Astrocyte (in vitro differentiated cells and primary cell): ENCODE data around the gene CCL8. TPM values are rescaled to one million over a fixed set of nuclear protein-coding genes. Genes with fewer than 3 reads are reported as not detected.

Source experiments
- DNase-seq: peaks from one replicate; pipeline ENCODE4 v3.0.0-alpha.2; 2010; ENCODE audit warnings: low read depth
- FAIRE-seq: peaks from 2 replicates; lab custom pipeline; 2011; peaks lifted over from hg19 to GRCh38; lab: Jason Lieb, UNC
- H2AFZ ChIP-seq: 2 replicates; pipeline ENCODE4 v1.6.0; 2012; ENCODE audit warnings: low read depth, low read length, inconsistent platforms
- H3K27ac ChIP-seq: 2 replicates; pipeline ENCODE4 v1.5.1; 2011; ENCODE audit warnings: low read depth, low read length, inconsistent platforms
- H3K27me3 ChIP-seq: 2 replicates; pipeline ENCODE4 v1.6.0; 2011; ENCODE audit warnings: low read length, inconsistent platforms; ENCODE audit not compliant: insufficient read depth
- H3K36me3 ChIP-seq: 2 replicates; pipeline ENCODE4 v1.5.1; 2011; ENCODE audit warnings: low read length, inconsistent platforms; ENCODE audit not compliant: insufficient read depth
- H3K4me1 ChIP-seq: 2 replicates; pipeline ENCODE4 v1.5.1; 2011; ENCODE audit warnings: low read length, inconsistent platforms; ENCODE audit not compliant: insufficient read depth
- H3K4me2 ChIP-seq: 2 replicates; pipeline ENCODE4 v1.6.0; 2012; ENCODE audit warnings: low read length, inconsistent platforms
- H3K4me3 ChIP-seq: 2 replicates; pipeline ENCODE4 v1.5.1; 2011; ENCODE audit warnings: low read depth, mild to moderate bottlenecking, low read length, inconsistent platforms; ENCODE audit not compliant: insufficient read depth
- H3K79me2 ChIP-seq: 2 replicates; pipeline ENCODE4 v1.6.0; 2012; ENCODE audit warnings: mild to moderate bottlenecking, low read length, inconsistent platforms; ENCODE audit not compliant: insufficient read depth
- H3K9ac ChIP-seq: 2 replicates; pipeline ENCODE4 v1.6.0; 2012; ENCODE audit warnings: mild to moderate bottlenecking, low read length, inconsistent platforms
- H3K9me3 ChIP-seq: 2 replicates; pipeline ENCODE4 v1.5.1; 2012; ENCODE audit warnings: low read depth, mild to moderate bottlenecking, low read length, inconsistent platforms; ENCODE audit not compliant: insufficient read depth
- H4K20me1 ChIP-seq: 2 replicates; pipeline ENCODE4 v1.6.0; 2012; ENCODE audit warnings: low read length, inconsistent platforms; ENCODE audit not compliant: insufficient read depth
- H3K27ac Mint-ChIP-seq: one replicate; pipeline ENCODE4 v1.8.0; 2021; ENCODE audit warnings: mild to moderate bottlenecking, mixed read lengths; ENCODE audit not compliant: unreplicated experiment
- H3K27me3 Mint-ChIP-seq: one replicate; pipeline ENCODE4 v1.8.0; 2021; ENCODE audit warnings: low read depth, mixed read lengths; ENCODE audit not compliant: unreplicated experiment
- H3K36me3 Mint-ChIP-seq: one replicate; pipeline ENCODE4 v1.8.0; 2021; ENCODE audit warnings: low read depth, mixed read lengths; ENCODE audit not compliant: unreplicated experiment
- H3K4me1 Mint-ChIP-seq: one replicate; pipeline ENCODE4 v1.8.0; 2021; ENCODE audit warnings: low read depth, mixed read lengths; ENCODE audit not compliant: unreplicated experiment
- H3K4me3 Mint-ChIP-seq: one replicate; pipeline ENCODE4 v1.8.0; 2021; ENCODE audit warnings: mild to moderate bottlenecking, moderate library complexity, mixed read lengths; ENCODE audit not compliant: unreplicated experiment
- H3K9me3 Mint-ChIP-seq: one replicate; pipeline ENCODE4 v1.8.0; 2021; ENCODE audit warnings: mild to moderate bottlenecking, mixed read lengths; ENCODE audit not compliant: unreplicated experiment
- CTCF ChIP-seq: IDR thresholded peaks from 2 replicates; pipeline ENCODE4 v1.5.1; 2011; ENCODE audit warnings: low read depth, mild to moderate bottlenecking, inconsistent platforms, low read length, moderate library complexity; ENCODE audit not compliant: insufficient read depth
- EZH2 ChIP-seq: IDR thresholded peaks from 2 replicates; pipeline ENCODE4 v1.6.1; 2012; ENCODE audit warnings: mild to moderate bottlenecking, low read length, inconsistent platforms; ENCODE audit not compliant: insufficient read depth
- total RNA-seq: library from RNA; stranded (reverse); gene quantifications from 2 replicates; pipeline ENCODE4 v1.2.1, GENCODE V29; 2021

The CCL8 gene
- total RNA-seq, 1 donor from 2014 or later = not detected

- no peak for DNase-seq
- peaks cover 48% of the 10 kb centered on the region for H3K27me3 Mint-ChIP-seq
- Histone ChIP-seq H3K4me2 (no peak overlapping the region), H4K20me1 (no peaks in the 10 kb centered on the region), H3K4me1 (peaks cover 6% of the 10 kb centered on the region), H3K27ac (no peak overlapping the region), H3K27me3 (peaks cover 5% of the 10 kb centered on the region), H2AFZ (no peak overlapping the region), H3K36me3 (no peaks in the 10 kb centered on the region), H3K79me2 (no peaks in the 10 kb centered on the region), H3K9ac (no peak overlapping the region), H3K9me3 (no peaks in the 10 kb centered on the region), H3K4me3 (no peak overlapping the region)
- no peak overlapping the region for H3K27ac Mint-ChIP-seq
- no peak for TF ChIP-seq EZH2
- no peak for TF ChIP-seq CTCF
- H3K36me3 Mint-ChIP-seq = no peaks in the 10 kb centered on the region
- FAIRE-seq = no peak
- H3K4me3 Mint-ChIP-seq = no peak overlapping the region
- peaks cover 4% of the 10 kb centered on the region for H3K9me3 Mint-ChIP-seq
- peaks cover 2% of the 10 kb centered on the region for H3K4me1 Mint-ChIP-seq
These were observed 31.4 kb upstream of the CCL8 start for GRCh38 chr17:34287875-34288274.

- H3K36me3 Mint-ChIP-seq = no peaks in the 10 kb centered on the region
- H3K4me3 Mint-ChIP-seq = no peak overlapping the region
- no peak overlapping the region for H3K4me3 ChIP-seq
- H3K9me3 ChIP-seq = no peaks in the 10 kb centered on the region
- FAIRE-seq (no peak), DNase-seq (no peak)
- H3K27me3 Mint-ChIP-seq = peaks cover 36% of the 10 kb centered on the region
- peaks cover 6% of the 10 kb centered on the region for H3K4me1 ChIP-seq
- H3K9me3 Mint-ChIP-seq = peaks cover 4% of the 10 kb centered on the region
- no peaks in the 10 kb centered on the region for H3K36me3 ChIP-seq
- H2AFZ ChIP-seq = no peak overlapping the region
- H3K79me2 ChIP-seq = no peaks in the 10 kb centered on the region
- peaks cover 2% of the 10 kb centered on the region for H3K4me1 Mint-ChIP-seq
- H3K27ac ChIP-seq = no peak overlapping the region
- no peak overlapping the region for H3K4me2 ChIP-seq
- no peak overlapping the region for H3K27ac Mint-ChIP-seq
- no peaks in the 10 kb centered on the region for H4K20me1 ChIP-seq
- H3K27me3 ChIP-seq = peaks cover 5% of the 10 kb centered on the region
- TF ChIP-seq EZH2 (no peak), CTCF (no peak)
- H3K9ac ChIP-seq = no peak overlapping the region
These were observed 28.6 kb upstream of the CCL8 start for GRCh38 chr17:34290586-34290985.

GRCh38 chr17:34291721-34292348, 27.4 kb upstream of the CCL8 start:
- FAIRE-seq (no peak), DNase-seq (no peak)
- Histone ChIP-seq H3K9ac (no peak overlapping the region), H3K27me3 (peaks cover 1% of the 10 kb centered on the region), H4K20me1 (no peaks in the 10 kb centered on the region), H3K4me3 (no peak overlapping the region), H3K36me3 (no peaks in the 10 kb centered on the region), H3K9me3 (no peaks in the 10 kb centered on the region), H3K4me2 (no peak overlapping the region), H3K27ac (no peak overlapping the region), H3K4me1 (peaks cover 6% of the 10 kb centered on the region), H2AFZ (no peak overlapping the region), H3K79me2 (no peaks in the 10 kb centered on the region)
- TF ChIP-seq CTCF = no peak
- no peak for TF ChIP-seq EZH2
- Mint-ChIP-seq H3K27me3 (peaks cover 26% of the 10 kb centered on the region), H3K9me3 (peaks cover 4% of the 10 kb centered on the region), H3K36me3 (no peaks in the 10 kb centered on the region), H3K4me1 (peaks cover 2% of the 10 kb centered on the region), H3K27ac (no peak overlapping the region), H3K4me3 (no peak overlapping the region)
